Mesendoderm (in vitro differentiated cells): Measurements from ENCODE around the gene UFC1.

ENCODE experiments used
- DNase-seq: peaks from one replicate; pipeline ENCODE4 v3.0.0; 2013
- H2AK5ac ChIP-seq: 2 replicates; pipeline ENCODE4 v1.6.1; 2013; ENCODE audit warnings: low read length, inconsistent platforms
- H2BK120ac ChIP-seq: 2 replicates; pipeline ENCODE4 v1.6.1; 2013; ENCODE audit warnings: low read depth, mild to moderate bottlenecking, low read length, moderate library complexity, mixed read lengths
- H2BK15ac ChIP-seq: replicated peaks from 2 replicates; pipeline ENCODE4 v1.6.1; 2013; ENCODE audit warnings: low read depth, mild to moderate bottlenecking, moderate library complexity
- H2BK5ac ChIP-seq: 2 replicates; pipeline ENCODE4 v1.6.1; 2013; ENCODE audit warnings: low read length, inconsistent platforms
- H3K18ac ChIP-seq: 2 replicates; pipeline ENCODE4 v1.6.1; 2013; ENCODE audit warnings: mild to moderate bottlenecking, low read length, mixed read lengths
- H3K23ac ChIP-seq: one replicate; pipeline ENCODE4 v1.6.1; 2013; ENCODE audit warnings: low read length
- H3K27ac ChIP-seq: 2 replicates; pipeline ENCODE4 v1.5.1; 2013; ENCODE audit warnings: low read depth, mild to moderate bottlenecking, inconsistent platforms, low read length, moderate library complexity
- H3K27me3 ChIP-seq: 2 replicates; pipeline ENCODE4 v1.6.1; 2013; ENCODE audit warnings: low read length, control low read depth, mild to moderate bottlenecking, inconsistent platforms; ENCODE audit not compliant: insufficient read depth, poor library complexity
- H3K36me3 ChIP-seq: 2 replicates; pipeline ENCODE4 v1.6.1; 2013; ENCODE audit warnings: low read length, inconsistent platforms; ENCODE audit not compliant: control insufficient read depth, insufficient read depth
- H3K4ac ChIP-seq: one replicate; pipeline ENCODE4 v1.6.1; 2013; ENCODE audit warnings: low read depth, mild to moderate bottlenecking, low read length, moderate library complexity
- H3K4me1 ChIP-seq: 2 replicates; pipeline ENCODE4 v1.6.1; 2013; ENCODE audit warnings: low read depth, low read length, inconsistent platforms; ENCODE audit not compliant: control insufficient read depth
- H3K4me2 ChIP-seq: 2 replicates; pipeline ENCODE4 v1.6.1; 2013; ENCODE audit warnings: low read length
- H3K4me3 ChIP-seq: 2 replicates; pipeline ENCODE4 v1.5.1; 2013; ENCODE audit warnings: mild to moderate bottlenecking, low read length
- H3K56ac ChIP-seq: one replicate; pipeline ENCODE4 v1.6.1; 2013; ENCODE audit warnings: low read length
- H3K79me1 ChIP-seq: 2 replicates; pipeline ENCODE4 v1.6.1; 2013; ENCODE audit warnings: low read length, inconsistent platforms
- H3K79me2 ChIP-seq: 2 replicates; pipeline ENCODE4 v1.6.1; 2013; ENCODE audit warnings: mild to moderate bottlenecking, low read length; ENCODE audit not compliant: control insufficient read depth, insufficient read depth
- H3K9ac ChIP-seq: 2 replicates; pipeline ENCODE4 v1.6.1; 2013; ENCODE audit warnings: low read length, inconsistent platforms
- H4K5ac ChIP-seq: one replicate; pipeline ENCODE4 v1.6.1; 2013; ENCODE audit warnings: low read length
- H4K8ac ChIP-seq: one replicate; pipeline ENCODE4 v1.6.1; 2013; ENCODE audit warnings: low read depth, mild to moderate bottlenecking, control low read depth, low read length, moderate library complexity
- WGBS: extraction: QIAGEN DNeasy Blood & Tissue Kit; methylation state at CpG from one replicate; pipeline ENCODE4 v1.1.7; 2013; ENCODE audit warnings: low lambda C conversion rate, missing lambda C conversion rate; ENCODE audit not compliant: insufficient coverage; ENCODE audit errors: extremely low coverage; 5-methylcytosine and 5-hydroxymethylcytosine counted together

UFC1 gene

GRCh38 chr1:161200992-161201835 lies 47.4 kb downstream of the UFC1 start:
- Histone ChIP-seq H4K5ac (peak overlapping the region; percentile 35), H3K79me1 (peaks cover 4% of the 10 kb centered on the region), H2BK120ac (peak overlapping the region; percentile 23), H2BK15ac (no peak overlapping the region), H3K27ac (no peak overlapping the region), H3K36me3 (no peaks in the 10 kb centered on the region), H3K4ac (peak overlapping the region; percentile 82), H4K8ac (no peak overlapping the region), H3K79me2 (peaks cover 3% of the 10 kb centered on the region), H3K4me2 (no peak overlapping the region), H3K9ac (peak overlapping the region; percentile 23), H2BK5ac (peak overlapping the region; percentile 77), H3K4me1 (peaks cover 32% of the 10 kb centered on the region), H3K56ac (peak overlapping the region; percentile 95), H3K23ac (no peak overlapping the region), H3K4me3 (no peak overlapping the region), H2AK5ac (peak overlapping the region; percentile 96), H3K27me3 (no peaks in the 10 kb centered on the region), H3K18ac (peak overlapping the region; percentile 63)
- no CpG with 5 or more reads among the region's 13 CpGs for WGBS
- no peak for DNase-seq

GRCh38 chr1:161201836-161202712 lies 48.3 kb downstream of the UFC1 start, which contains the start of gene NDUFS2:
TSS of gene NDUFS2 (plus strand) at chr1:161202367. CDS start at chr1:161202386, 19 bp downstream.
- Histone ChIP-seq H3K27ac (peak within 1 kb of the TSS; percentile 26), H2BK5ac (peak within 1 kb of the TSS; percentile 89), H2BK15ac (no peak within 1 kb of the TSS), H3K79me2 (peaks cover 3% of the 10 kb centered on the region), H3K4me3 (peak within 1 kb of the TSS; percentile 68), H4K5ac (peak within 1 kb of the TSS; percentile 35), H3K18ac (peak within 1 kb of the TSS; percentile 63), H2AK5ac (peak within 1 kb of the TSS; percentile 96), H2BK120ac (peak within 1 kb of the TSS; percentile 23), H3K36me3 (peaks cover 1% of the 10 kb centered on the region), H4K8ac (no peak within 1 kb of the TSS), H3K4ac (peak within 1 kb of the TSS; percentile 82), H3K56ac (peak within 1 kb of the TSS; percentile 95), H3K4me1 (peaks cover 30% of the 10 kb centered on the region), H3K4me2 (peak within 1 kb of the TSS; percentile 68), H3K9ac (peak within 1 kb of the TSS; percentile 80), H3K27me3 (no peaks in the 10 kb centered on the region), H3K23ac (no peak within 1 kb of the TSS), H3K79me1 (peaks cover 4% of the 10 kb centered on the region)
- WGBS = no CpG with 5 or more reads among the region's 53 CpGs
- peak; percentile 100 for DNase-seq

GRCh38 chr1:161206411-161207140 lies 52.8 kb downstream of the UFC1 start:
- no CpG with 5 or more reads among the region's 12 CpGs for WGBS
- no peak overlapping the region for H3K18ac ChIP-seq
- peaks cover 2% of the 10 kb centered on the region for H3K4me1 ChIP-seq
- no peak overlapping the region for H2BK120ac ChIP-seq
- H3K79me2 ChIP-seq = peaks cover 3% of the 10 kb centered on the region
- no peaks in the 10 kb centered on the region for H3K27me3 ChIP-seq
- H3K9ac ChIP-seq = no peak overlapping the region
- H3K36me3 ChIP-seq = peaks cover 6% of the 10 kb centered on the region
- H3K4me3 ChIP-seq = no peak overlapping the region
- H3K23ac ChIP-seq = no peak overlapping the region
- no peak overlapping the region for H3K56ac ChIP-seq
- H3K27ac ChIP-seq = no peak overlapping the region
- peaks cover 4% of the 10 kb centered on the region for H3K79me1 ChIP-seq
- H4K5ac ChIP-seq = no peak overlapping the region
- no peak overlapping the region for H3K4me2 ChIP-seq
- H2AK5ac ChIP-seq = no peak overlapping the region
- no peak overlapping the region for H4K8ac ChIP-seq
- no peak overlapping the region for H2BK15ac ChIP-seq
- DNase-seq = no peak
- no peak overlapping the region for H2BK5ac ChIP-seq
- no peak overlapping the region for H3K4ac ChIP-seq

GRCh38 chr1:161207173-161207572 lies 53.4 kb downstream of the UFC1 start:
- WGBS = no CpG with 5 or more reads among the region's 8 CpGs
- no peak overlapping the region for H3K9ac ChIP-seq
- no peak overlapping the region for H4K8ac ChIP-seq

More at GRCh38 chr1:161207173-161207572, 53.4 kb downstream of the UFC1 start:
- H3K27me3 ChIP-seq = no peaks in the 10 kb centered on the region
- H3K18ac ChIP-seq = no peak overlapping the region
- H2BK5ac ChIP-seq = no peak overlapping the region
- no peak overlapping the region for H3K27ac ChIP-seq
- H3K23ac ChIP-seq = no peak overlapping the region
- H4K5ac ChIP-seq = no peak overlapping the region
- H3K79me2 ChIP-seq = peaks cover 3% of the 10 kb centered on the region
- H3K56ac ChIP-seq = no peak overlapping the region
- peaks cover 4% of the 10 kb centered on the region for H3K79me1 ChIP-seq
- no peak overlapping the region for H3K4ac ChIP-seq
- DNase-seq = no peak
- H3K36me3 ChIP-seq = peaks cover 7% of the 10 kb centered on the region
- H3K4me3 ChIP-seq = no peak overlapping the region
- no peak overlapping the region for H2AK5ac ChIP-seq
- H3K4me1 ChIP-seq = peaks cover 2% of the 10 kb centered on the region
- no peak overlapping the region for H2BK120ac ChIP-seq
- H2BK15ac ChIP-seq = no peak overlapping the region
- no peak overlapping the region for H3K4me2 ChIP-seq
